Measurements from ENCODE around the gene ZNF236. TPM values are rescaled to one million over a fixed set of nuclear protein-coding genes. Genes with fewer than 3 reads are reported as not detected.
A peak's percentile ranks its signal among the peaks of the same experiment; 100 is the strongest.

Gene ZNF236
- total and polyA plus RNA-seq, 2 experiments from 2014 or later, result 7.4 to 8.2 TPM

- TF ChIP-seq EZH2 (IDR thresholded peaks at IDR 0.05; ENCODE audit: borderline replicate concordance), result no peak
- TF ChIP-seq CTCF (IDR thresholded peaks at IDR 0.05; ENCODE audit: poor library complexity), result no peak
- no peak for TF ChIP-seq EZH2phosphoT487 (IDR thresholded peaks at IDR 0.05; ENCODE audit: low read depth, severe bottlenecking, unreplicated experiment)
- Histone ChIP-seq H3K4me3 (no peak overlapping the region), H4K20me1 (ENCODE audit: insufficient read depth, poor library complexity, severe bottlenecking) (no peaks in the 10 kb centered on the region), H3K36me3 (replicated peaks; ENCODE audit: insufficient read depth, low read depth) (no peaks in the 10 kb centered on the region), H3K4me2 (no peak overlapping the region), H3K9me3 (ENCODE audit: low read depth) (no peaks in the 10 kb centered on the region), H3K4me1 (ENCODE audit: insufficient read depth) (no peaks in the 10 kb centered on the region), H3K27ac (no peak overlapping the region), H3K9me2 (replicated peaks; ENCODE audit: insufficient read depth) (no peaks in the 10 kb centered on the region), H3K79me2 (no peaks in the 10 kb centered on the region), H2AFZ (no peak overlapping the region), H3K27me3 (no peaks in the 10 kb centered on the region)
- WGBS (ENCODE audit: low lambda C conversion rate, missing lambda C conversion rate), result 80% methylated on average over 5 of the region's 5 CpGs
- DNase-seq (ENCODE audit: low spot score), result no peak
These were observed 30.7 kb upstream of the ZNF236 start for GRCh38 chr18:76791642-76792041.

- no peak overlapping the region for H2AFZ ChIP-seq
- no peak overlapping the region for H3K27ac ChIP-seq
- WGBS (ENCODE audit: low lambda C conversion rate, missing lambda C conversion rate), result 76% methylated on average over 4 of the region's 4 CpGs
- no peak for TF ChIP-seq EZH2phosphoT487 (IDR thresholded peaks at IDR 0.05; ENCODE audit: low read depth, severe bottlenecking, unreplicated experiment)
- H3K9me2 ChIP-seq (replicated peaks; ENCODE audit: insufficient read depth), result no peaks in the 10 kb centered on the region
- no peaks in the 10 kb centered on the region for H4K20me1 ChIP-seq (ENCODE audit: insufficient read depth, poor library complexity, severe bottlenecking)
- H3K9me3 ChIP-seq (ENCODE audit: low read depth), result no peaks in the 10 kb centered on the region
- H3K4me2 ChIP-seq, result no peak overlapping the region
- no peak for DNase-seq (ENCODE audit: low spot score)
- H3K79me2 ChIP-seq, result no peaks in the 10 kb centered on the region
- H3K36me3 ChIP-seq (replicated peaks; ENCODE audit: insufficient read depth, low read depth), result no peaks in the 10 kb centered on the region
- H3K4me1 ChIP-seq (ENCODE audit: insufficient read depth), result no peaks in the 10 kb centered on the region
- no peaks in the 10 kb centered on the region for H3K27me3 ChIP-seq
- H3K4me3 ChIP-seq, result no peak overlapping the region
These were observed 28.0 kb upstream of the ZNF236 start for GRCh38 chr18:76794326-76794725.

- peak overlapping the region; percentile 75 for H3K4me2 ChIP-seq
- H3K79me2 ChIP-seq, result no peaks in the 10 kb centered on the region
- no peaks in the 10 kb centered on the region for H4K20me1 ChIP-seq (ENCODE audit: insufficient read depth, poor library complexity, severe bottlenecking)
- H3K36me3 ChIP-seq (replicated peaks; ENCODE audit: insufficient read depth, low read depth), result no peaks in the 10 kb centered on the region
- no peak overlapping the region for H3K4me3 ChIP-seq
- no peaks in the 10 kb centered on the region for H3K27me3 ChIP-seq
- no peak for TF ChIP-seq EZH2 (IDR thresholded peaks at IDR 0.05; ENCODE audit: borderline replicate concordance)
- peak; percentile 87 for TF ChIP-seq CTCF (IDR thresholded peaks at IDR 0.05; ENCODE audit: poor library complexity)
- TF ChIP-seq EZH2phosphoT487 (IDR thresholded peaks at IDR 0.05; ENCODE audit: low read depth, severe bottlenecking, unreplicated experiment), result no peak
- no peak overlapping the region for H3K27ac ChIP-seq
- WGBS (ENCODE audit: low lambda C conversion rate, missing lambda C conversion rate), result 30% methylated on average over 49 of the region's 61 CpGs
- no peaks in the 10 kb centered on the region for H3K9me3 ChIP-seq (ENCODE audit: low read depth)
- peak; percentile 72 for DNase-seq (ENCODE audit: low spot score)
- H3K4me1 ChIP-seq (ENCODE audit: insufficient read depth), result no peaks in the 10 kb centered on the region
- no peaks in the 10 kb centered on the region for H3K9me2 ChIP-seq (replicated peaks; ENCODE audit: insufficient read depth)
- peak overlapping the region; percentile 64 for H2AFZ ChIP-seq
These were observed 20.5 kb upstream of the ZNF236 start for GRCh38 chr18:76801567-76802505.

- H3K79me2 ChIP-seq, result no peaks in the 10 kb centered on the region
- TF ChIP-seq EZH2phosphoT487 (IDR thresholded peaks at IDR 0.05; ENCODE audit: low read depth, severe bottlenecking, unreplicated experiment), result no peak
- TF ChIP-seq CTCF (IDR thresholded peaks at IDR 0.05; ENCODE audit: poor library complexity), result no peak
- no peak for TF ChIP-seq EZH2 (IDR thresholded peaks at IDR 0.05; ENCODE audit: borderline replicate concordance)
- 47% methylated on average over 5 of the region's 5 CpGs for WGBS (ENCODE audit: low lambda C conversion rate, missing lambda C conversion rate)
- no peaks in the 10 kb centered on the region for H3K27me3 ChIP-seq
- H3K27ac ChIP-seq, result no peak overlapping the region
- no peaks in the 10 kb centered on the region for H3K4me1 ChIP-seq (ENCODE audit: insufficient read depth)
- H2AFZ ChIP-seq, result no peak overlapping the region
- no peaks in the 10 kb centered on the region for H3K36me3 ChIP-seq (replicated peaks; ENCODE audit: insufficient read depth, low read depth)
- H4K20me1 ChIP-seq (ENCODE audit: insufficient read depth, poor library complexity, severe bottlenecking), result no peaks in the 10 kb centered on the region
- H3K9me3 ChIP-seq (ENCODE audit: low read depth), result no peaks in the 10 kb centered on the region
- DNase-seq (ENCODE audit: low spot score), result no peak
- peak overlapping the region; percentile 47 for H3K4me2 ChIP-seq
- no peaks in the 10 kb centered on the region for H3K9me2 ChIP-seq (replicated peaks; ENCODE audit: insufficient read depth)
- no peak overlapping the region for H3K4me3 ChIP-seq
These were observed 18.9 kb upstream of the ZNF236 start for GRCh38 chr18:76803413-76803812.
